ENCODE results near the gene MYOZ1.

Gene MYOZ1

DNA sequence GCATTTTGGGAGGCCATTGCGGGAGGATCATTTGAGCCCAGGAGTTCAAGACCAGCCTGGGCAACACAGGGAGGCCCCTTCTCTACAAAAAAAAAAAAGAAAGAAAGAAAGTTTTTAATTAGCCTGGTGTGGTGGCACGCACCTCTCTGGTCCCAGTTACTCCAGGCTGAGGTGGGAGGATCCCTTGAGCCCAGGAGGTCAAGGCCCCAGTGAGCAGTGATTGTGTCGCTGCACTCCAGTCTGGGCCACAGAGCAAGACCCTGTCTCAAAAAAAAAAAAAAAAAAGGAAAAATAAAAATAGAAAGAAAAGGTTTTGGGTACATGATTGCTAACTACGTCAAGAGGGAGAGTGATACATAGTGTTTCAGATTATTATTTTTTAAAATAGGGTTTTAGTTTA lies 48.2 kb downstream of the MYOZ1 start:
- DNase-seq, result no peak

DNA sequence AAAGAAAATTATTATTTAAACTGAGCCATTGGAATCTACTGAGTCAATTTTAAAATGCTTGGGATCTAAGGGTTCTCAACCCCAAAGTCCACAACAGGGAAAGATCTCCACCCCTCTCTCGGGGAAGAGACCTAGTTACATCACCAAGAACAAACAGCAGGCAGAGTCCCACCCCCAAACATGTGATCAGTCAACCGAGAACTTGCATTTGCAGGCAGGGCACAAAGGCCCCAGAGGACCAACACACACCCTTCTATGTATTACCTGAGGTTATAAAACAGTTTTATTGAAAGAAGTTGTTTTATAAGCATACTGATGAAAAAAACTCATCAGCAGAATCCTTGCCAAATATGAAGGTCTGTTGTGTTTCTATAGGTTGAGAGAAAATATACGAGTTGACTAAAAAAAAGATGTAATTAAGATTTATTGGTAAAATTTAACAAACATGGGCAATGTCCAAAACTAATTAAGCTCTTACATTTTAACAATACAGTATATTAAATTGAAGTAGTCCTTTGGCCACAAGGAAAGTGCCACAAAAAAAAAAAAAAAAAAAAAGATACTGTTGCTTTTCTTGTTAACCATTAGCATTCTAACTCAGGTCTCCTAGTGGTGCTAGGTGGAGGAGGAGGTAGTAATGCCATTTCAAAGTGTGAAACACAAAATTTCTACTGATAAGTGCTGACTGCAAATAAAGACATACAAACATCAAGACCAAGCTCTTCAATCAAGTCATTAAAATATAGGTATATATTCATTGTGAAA lies 49.2 kb downstream of the MYOZ1 start:
- peak; percentile 90 for DNase-seq

DNA sequence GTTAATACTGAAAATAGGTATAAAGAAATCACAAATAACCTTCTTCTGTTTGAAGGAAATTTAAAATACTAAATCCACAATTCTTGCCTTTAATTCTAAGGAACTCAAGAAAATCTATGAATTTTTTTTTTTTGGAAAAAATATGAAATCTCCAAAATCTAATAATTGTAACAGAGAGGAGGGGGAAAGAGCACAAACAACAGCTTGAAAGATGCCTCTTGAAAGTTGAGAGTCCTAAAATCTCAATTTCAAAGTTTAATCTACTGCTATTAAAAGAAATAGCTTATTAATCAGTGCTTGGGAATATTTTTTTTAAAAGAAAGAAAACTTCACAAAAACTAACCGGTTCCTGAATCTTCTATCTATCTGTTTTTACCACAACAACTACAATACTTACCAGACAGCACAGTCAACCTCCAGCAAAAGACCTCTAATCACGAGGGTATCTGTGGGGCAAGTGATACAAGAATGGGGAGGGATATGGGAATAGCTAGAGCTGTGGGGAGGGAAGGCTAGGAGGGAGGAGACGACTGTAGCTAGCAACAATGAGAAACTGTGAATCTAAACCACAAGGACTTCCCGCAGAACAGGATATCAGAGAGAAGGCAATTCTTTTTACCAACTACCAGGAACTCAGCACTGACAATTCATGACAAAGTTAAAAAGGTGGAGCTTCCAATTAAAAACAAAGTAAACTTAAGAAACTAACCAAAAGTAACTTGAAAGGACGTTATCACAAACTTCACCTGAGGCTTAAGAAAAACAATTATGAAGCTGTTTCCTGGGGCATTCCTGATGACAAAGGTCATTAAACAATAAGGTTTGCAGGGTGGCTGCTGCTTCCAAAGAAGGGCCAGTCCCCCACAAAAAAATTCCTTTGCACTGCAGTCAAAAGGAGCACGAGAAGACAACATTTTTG lies 50.1 kb downstream of the MYOZ1 start, which contains the start of gene USP54:
TSS of gene USP54 (minus strand) at position 462 of the 919 bp plus-strand sequence. CDS start 15,684 bp downstream, outside the sequence.
- peak; percentile 62 for DNase-seq

DNA sequence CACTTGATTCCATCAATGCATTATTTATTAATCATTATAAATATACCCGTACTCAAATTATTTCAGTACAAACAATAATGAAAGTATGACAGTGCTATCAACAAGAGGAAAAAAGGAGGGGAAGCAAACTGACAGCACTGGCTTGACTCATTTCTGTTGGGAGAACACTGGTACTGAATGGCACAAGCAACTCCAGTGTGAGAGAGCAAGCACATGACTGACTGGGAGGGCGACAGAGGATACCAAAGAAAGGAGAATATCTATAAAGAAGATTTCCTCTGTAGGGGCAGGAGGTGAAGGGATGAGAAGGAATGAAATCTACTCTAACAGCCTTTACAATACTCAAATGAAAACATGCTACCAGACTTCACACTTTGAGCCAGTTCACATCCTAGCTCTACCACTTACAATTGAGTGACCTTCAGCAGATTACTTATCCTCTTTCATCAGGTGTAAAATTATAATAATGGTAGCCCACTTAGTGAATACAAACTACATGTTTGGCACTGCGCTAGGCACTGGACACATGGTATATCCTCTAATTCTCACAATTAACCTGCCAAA lies 51.6 kb downstream of the MYOZ1 start:
- DNase-seq, result no peak

DNA sequence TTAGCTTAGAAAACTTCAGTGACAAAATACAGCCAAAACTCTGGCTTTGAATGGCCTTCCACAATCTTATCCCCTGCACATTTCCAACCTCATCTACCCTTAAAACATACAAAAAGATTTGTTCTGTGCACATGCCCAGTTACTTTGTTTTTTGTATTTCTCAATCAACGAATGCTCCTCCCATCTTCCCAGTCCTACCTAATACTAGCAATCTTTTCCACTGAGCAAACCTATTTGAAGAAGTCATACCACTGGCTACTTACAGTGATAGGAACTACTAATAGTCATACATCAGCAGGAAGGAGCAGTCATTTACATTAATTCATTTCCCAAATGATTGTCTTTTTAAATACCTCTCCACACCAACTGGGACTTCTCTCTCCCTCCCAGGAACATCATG lies 52.6 kb downstream of the MYOZ1 start:
- no peak for DNase-seq

DNA sequence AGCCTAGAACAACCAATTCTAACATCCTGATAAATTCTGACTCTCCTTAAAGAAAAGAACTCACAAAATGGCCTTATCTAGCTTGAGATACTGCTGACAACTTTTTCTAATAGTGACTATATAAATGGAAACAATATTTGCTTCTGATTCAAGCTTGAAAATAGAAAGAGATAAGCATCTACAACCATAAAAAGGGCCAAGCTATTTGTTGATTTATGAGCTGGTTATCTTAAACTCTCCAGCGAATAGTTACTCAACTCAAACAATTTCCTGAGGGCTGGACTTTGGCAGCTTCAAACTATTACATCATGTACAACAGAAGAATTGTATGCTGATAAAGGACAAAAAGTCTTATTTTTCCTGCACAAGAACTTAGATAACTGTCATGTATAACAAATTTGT lies 54.7 kb downstream of the MYOZ1 start:
- peak; percentile 44 for DNase-seq

DNA sequence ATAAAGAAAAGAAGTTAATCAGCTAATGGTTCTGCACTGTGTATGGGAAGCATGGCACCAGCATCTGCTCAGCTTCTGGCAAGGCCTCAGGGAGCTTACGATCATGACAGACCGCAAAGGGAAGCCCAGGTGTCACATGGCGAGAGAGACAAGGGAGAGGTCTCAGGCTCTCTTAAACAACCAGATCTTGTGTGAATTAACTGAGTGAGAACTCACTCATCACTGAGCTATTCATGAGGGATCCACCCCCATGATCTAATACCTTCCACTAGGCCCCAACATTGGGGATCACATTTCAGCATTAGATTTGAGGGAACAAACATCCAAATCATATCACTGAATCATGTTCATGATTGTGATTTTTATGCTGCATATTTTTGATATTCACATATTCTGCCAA lies 55.9 kb downstream of the MYOZ1 start:
- DNase-seq, result no peak

DNA sequence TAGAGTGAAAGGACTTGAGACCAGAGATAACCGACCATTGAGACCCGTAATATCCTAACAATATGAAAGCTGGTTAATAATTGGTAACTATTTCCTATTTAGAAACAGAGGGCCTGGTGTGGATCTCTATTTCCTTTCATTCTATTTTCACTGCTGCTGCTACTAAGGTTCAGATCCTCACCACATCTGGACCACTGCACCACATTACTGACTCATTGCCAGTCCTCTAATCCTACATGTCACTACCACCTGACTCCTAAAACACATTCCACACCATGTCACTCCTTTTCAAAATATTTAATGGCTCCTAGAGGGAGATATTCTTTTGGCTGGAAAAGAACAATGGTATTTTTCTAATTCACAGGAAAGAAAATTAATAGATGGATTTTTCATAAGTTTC lies 56.5 kb downstream of the MYOZ1 start:
- DNase-seq, result no peak

DNA sequence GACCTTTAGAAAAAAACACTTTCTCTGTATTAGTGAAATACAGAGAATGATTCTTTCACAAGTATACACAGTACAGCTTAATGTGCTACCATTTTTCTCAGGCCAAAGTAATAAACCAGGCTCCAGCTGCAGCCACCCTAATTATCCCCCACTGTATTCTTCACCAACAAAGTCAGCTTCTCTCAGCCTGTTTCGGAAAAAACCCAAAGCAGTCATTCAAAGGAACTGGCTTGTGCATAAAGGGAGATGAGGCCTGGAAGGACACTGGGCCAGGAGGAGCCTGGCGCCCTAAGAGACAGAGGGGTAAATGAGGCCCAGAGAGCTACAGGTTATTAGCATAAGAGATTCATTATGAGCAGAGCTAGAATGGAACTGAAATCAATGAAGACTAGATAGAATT lies 59.4 kb downstream of the MYOZ1 start:
- no peak for DNase-seq

Data from eye (tissue), 1 donor.